CD1c-positive myeloid dendritic cell (primary cell): ENCODE results near the gene MBD4.

Experiments used
- DNase-seq: peaks from one replicate; pipeline ENCODE4 v3.0.0-alpha.2; 2016; ENCODE audit errors: extremely low spot score

MBD4 gene

DNA sequence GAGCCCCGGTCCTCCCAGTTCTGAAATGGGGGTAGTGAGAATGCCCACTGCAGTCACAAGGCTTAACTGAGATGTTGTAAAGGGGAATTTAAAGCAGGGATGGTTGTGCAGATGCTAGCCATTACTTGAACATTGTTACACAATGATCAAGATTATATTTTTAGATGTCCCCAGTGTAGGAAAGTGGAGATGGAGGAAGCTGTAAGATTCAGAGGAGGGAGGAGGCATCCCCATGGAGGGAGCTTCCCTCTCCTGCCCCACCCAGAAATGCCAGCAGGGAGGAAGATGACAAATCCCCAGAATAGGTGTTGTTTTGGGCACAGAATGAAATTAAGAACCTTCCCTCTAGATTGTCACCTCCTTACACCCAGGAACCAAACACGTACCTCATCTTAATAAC lies 57.4 kb downstream of the MBD4 start:
- no peak for DNase-seq
